ENCODE measurements around the gene RASL12.
"Not testable (repeated sequence)": the region's sequence is repeated elsewhere in the genome, so short reads cannot be mapped to it uniquely, and the experiment has no call there.

Gene RASL12

GRCh38 chr15:65067645-65068402 is at the start of gene RASL12:
Gene RASL12, minus strand, starts transcription at chr15:65067991. Its CDS starts 156 bp downstream, at chr15:65067835.
- no peak for DNase-seq (ENCODE audit: low read depth in 2 of 2)

- no peak for DNase-seq (ENCODE audit: low read depth in 2 of 2)
Measured at GRCh38 chr15:65115542-65115941, 47.8 kb upstream of the RASL12 start.

GRCh38 chr15:65115086-65115485 is 47.3 kb upstream of the RASL12 start, which contains the start of gene UBAP1L:
Gene UBAP1L, minus strand, starts transcription at chr15:65115200. Its CDS starts 8,985 bp downstream, at chr15:65106215.
- no peak for DNase-seq (ENCODE audit: low read depth in 2 of 2)

- no peak for DNase-seq (ENCODE audit: low read depth in 2 of 2)
Measured at GRCh38 chr15:65110676-65111292, 43.0 kb upstream of the RASL12 start.

GRCh38 chr15:65106011-65106590 is 38.3 kb upstream of the RASL12 start:
- DNase-seq (ENCODE audit: low read depth in 2 of 2): no peak

GRCh38 chr15:65105038-65105437 is 37.2 kb upstream of the RASL12 start:
- DNase-seq (ENCODE audit: low read depth in 2 of 2): no peak

- DNase-seq (ENCODE audit: low read depth in 2 of 2): no peak
Measured at GRCh38 chr15:65102912-65103311, 35.1 kb upstream of the RASL12 start.

GRCh38 chr15:65101891-65102708 is 34.3 kb upstream of the RASL12 start:
- no peak for DNase-seq (ENCODE audit: low read depth in 2 of 2)

- peak; percentile 39 to 46 for DNase-seq (ENCODE audit: low read depth in 2 of 2)
Measured at GRCh38 chr15:65101411-65101890, 33.7 kb upstream of the RASL12 start.

- DNase-seq (ENCODE audit: low read depth in 2 of 2): no peak
Measured at GRCh38 chr15:65100442-65100841, 32.7 kb upstream of the RASL12 start.

GRCh38 chr15:65099801-65100200 is 32.0 kb upstream of the RASL12 start:
- not testable (repeated sequence) for DNase-seq (ENCODE audit: low read depth in 2 of 2)

- DNase-seq (ENCODE audit: low read depth in 2 of 2): no peak
Measured at GRCh38 chr15:65099336-65099735, 31.5 kb upstream of the RASL12 start.

- no peak for DNase-seq (ENCODE audit: low read depth in 2 of 2)
Measured at GRCh38 chr15:65097651-65098263, 30.0 kb upstream of the RASL12 start.

GRCh38 chr15:65096481-65097385 is 28.9 kb upstream of the RASL12 start:
- no peak for DNase-seq (ENCODE audit: low read depth in 2 of 2)

- DNase-seq (ENCODE audit: low read depth in 2 of 2): no peak
Measured at GRCh38 chr15:65095747-65096104, 27.9 kb upstream of the RASL12 start.

- DNase-seq (ENCODE audit: low read depth in 2 of 2): no peak
Measured at GRCh38 chr15:65095011-65095746, 27.4 kb upstream of the RASL12 start.

- no peak for DNase-seq (ENCODE audit: low read depth in 2 of 2)
Measured at GRCh38 chr15:65094294-65094995, 26.7 kb upstream of the RASL12 start.

GRCh38 chr15:65093793-65094170 is 26.0 kb upstream of the RASL12 start:
- not testable (repeated sequence) for DNase-seq (ENCODE audit: low read depth in 2 of 2)

Measured in stimulated activated CD8-positive, alpha-beta memory T cell treated with anti-CD3 and anti-CD28 coated beads, Interleukin-2, amount 100 ng/mL, for 48 hours (primary cell).